NCI-H1048 (cell line): ENCODE data around the gene DES.

Experiments
- DNase-seq: peaks from one replicate; lab custom pipeline; 2025; lab: John Stamatoyannopoulos, UW

DES gene

DNA sequence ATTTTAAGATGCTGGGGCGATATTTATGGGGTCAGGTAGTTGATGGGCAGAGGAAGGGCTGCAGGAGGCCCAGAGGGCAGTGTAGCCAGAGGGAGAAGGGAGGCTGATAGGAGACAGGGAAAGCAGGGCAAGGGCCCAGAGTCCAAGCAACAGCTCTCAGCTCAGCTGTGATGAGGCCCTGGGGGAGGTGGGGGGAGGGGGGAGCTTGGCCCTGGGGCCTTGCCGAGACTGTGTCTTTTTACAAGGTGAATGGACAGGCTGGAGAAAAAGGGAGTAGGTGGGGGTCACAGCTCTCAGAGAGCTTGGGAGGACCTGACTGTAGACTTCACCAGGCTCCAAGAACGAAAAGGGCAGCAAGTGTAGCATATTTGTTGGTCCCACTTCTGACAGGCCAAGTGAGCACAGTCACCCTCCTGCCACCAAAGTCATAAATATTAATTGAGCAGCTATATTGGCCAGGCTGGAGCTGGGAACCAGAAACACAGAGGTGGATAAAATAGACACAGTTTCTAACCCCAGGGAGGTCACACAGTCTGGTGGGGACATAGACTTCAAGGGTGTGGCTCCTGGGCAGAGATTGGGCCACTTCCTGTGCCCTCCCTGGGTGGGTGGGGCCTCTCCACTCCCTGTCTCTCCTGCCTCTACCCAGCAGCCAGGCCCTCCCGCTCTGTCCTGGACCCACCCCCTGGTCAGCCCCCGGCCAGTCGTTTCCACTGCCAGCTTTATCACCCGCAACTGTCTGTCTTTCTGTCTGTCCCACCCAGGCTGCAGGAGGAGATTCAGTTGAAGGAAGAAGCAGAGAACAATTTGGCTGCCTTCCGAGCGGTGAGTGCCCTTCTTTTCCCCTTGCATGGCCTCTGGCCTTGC, 1.4 kb downstream of the DES start:
- no peak for DNase-seq

DNA sequence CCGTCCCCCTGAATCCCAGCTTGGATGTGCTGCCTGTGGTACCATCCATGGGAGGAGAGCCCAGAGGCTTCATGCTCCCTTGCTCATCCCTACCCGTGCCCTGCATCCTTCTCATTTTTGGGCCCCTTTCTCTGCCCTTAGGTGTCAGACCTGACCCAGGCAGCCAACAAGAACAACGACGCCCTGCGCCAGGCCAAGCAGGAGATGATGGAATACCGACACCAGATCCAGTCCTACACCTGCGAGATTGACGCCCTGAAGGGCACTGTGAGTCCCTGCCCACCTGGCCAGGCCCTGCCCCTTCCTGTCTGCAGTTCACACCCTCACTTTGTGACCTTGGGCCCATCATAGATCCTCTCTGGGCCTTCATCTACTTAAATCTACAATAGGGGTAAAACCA, 2.5 kb downstream of the DES start:
- DNase-seq, result no peak

DNA sequence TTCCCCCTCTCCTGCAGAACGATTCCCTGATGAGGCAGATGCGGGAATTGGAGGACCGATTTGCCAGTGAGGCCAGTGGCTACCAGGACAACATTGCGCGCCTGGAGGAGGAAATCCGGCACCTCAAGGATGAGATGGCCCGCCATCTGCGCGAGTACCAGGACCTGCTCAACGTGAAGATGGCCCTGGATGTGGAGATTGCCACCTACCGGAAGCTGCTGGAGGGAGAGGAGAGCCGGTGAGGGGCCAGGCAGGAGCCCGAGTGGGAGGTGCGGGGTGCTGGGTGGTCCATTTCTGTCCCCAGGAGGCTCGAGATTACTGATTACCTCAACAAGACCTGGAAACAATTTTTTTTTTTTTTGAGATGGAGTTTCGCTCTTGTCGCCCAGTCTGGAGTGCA, 3.1 kb downstream of the DES start:
- DNase-seq, result no peak

DNA sequence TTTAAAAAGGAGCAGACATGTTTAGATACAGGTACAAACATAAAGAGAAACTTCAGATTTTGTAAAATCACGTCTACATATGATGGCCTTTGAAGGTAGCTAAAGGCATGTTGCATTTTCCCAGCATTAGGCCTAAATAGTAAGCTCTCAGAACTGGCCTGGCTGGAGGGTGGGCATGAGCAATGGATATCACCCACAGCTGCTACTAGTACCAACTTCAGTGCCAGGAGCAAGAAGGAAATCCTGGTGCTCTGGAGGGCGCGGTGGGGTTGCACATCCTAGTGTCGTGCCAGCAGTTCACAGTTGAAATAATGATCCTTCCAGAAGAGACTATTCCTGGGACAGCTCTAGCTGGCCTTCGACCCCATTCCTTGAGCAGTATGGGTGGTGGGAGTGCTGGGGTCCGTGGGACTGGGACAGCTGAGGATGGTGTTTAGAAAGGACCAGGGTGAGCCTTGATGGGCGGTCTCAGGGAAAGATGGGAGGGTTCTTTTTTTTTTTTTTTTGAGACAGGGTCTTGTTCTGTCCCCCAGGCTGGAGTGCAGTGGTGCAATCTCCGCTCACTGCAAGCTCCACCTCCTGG, 4.9 kb downstream of the DES start:
- no peak for DNase-seq

DNA sequence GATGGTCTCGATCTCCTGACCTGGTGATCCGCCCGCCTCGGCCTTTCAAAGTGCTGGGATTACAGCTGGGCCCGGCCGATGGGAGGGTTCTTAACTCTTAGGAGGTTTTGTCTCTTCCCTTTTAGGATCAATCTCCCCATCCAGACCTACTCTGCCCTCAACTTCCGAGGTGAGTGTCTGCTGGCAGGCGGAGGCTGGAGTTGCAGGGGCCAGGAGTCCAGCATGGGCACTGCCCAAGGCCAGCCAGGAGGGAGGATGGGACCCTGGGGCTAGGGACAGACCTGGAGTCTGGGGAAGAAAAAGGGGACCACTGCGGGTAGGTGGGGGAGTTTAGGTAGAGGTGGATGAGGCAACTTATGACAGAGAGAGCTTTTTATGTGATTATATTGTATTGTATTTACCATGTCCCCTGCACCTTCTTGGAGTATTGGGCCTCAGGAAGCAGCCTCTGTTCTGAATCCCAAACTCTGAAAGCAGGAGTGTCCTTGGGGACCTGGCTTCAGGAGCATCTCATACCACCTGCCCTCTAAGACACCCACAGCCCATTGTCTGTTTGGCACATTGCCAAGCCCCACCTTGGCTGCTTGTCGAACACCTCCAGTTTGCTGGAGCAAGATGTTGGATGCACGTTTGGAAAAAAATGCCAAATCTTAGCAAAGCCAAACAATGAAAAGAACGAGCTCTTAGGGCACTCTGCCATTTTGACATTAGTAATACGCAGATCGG, 5.6 kb downstream of the DES start:
- no peak for DNase-seq

DNA sequence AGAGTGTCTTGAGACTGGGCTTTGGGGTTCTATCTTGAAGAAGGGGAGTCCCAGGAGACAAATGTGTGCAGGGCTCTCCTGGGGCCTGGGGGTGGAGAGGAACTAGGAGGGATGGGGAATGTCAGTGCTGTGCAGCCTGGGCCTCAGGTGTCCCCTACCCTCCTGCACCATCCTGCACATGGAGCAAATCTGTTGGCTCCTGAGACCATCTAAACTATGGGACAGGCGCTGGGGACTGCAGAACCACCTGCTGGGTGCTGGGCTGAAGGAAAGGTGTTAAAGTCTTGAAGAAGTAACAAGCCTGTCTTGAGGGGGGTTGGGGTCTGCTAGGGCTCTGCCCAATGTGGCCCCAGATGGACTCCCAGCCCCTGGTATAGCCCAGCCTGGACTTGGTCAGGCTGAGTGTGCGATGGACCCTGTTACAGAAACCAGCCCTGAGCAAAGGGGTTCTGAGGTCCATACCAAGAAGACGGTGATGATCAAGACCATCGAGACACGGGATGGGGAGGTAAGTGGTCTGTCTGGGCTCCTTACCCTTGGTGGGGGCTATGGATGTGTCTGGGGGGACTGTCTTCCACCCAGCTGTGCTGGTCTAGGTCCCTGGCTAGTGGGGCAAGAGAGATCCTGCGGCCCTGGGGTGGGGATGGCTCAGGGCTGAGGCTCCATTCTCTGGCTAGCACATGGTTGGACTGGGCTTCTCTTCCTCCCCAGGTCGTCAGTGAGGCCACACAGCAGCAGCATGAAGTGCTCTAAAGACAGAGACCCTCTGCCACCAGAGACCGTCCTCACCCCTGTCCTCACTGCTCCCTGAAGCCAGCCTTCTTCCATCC, 7.3 kb downstream of the DES start:
- DNase-seq, result no peak

DNA sequence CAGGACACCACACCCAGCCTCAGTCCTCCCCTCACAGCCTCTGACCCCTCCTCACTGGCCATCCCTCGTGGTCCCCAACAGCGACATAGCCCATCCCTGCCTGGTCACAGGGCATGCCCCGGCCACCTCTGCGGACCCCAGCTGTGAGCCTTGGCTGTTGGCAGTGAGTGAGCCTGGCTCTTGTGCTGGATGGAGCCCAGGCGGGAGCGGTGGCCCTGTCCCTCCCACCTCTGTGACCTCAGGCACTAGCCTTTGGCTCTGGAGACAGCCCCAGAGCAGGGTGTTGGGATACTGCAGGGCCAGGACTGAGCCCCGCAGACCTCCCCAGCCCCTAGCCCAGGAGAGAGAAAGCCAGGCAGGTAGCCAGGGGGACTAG, 7.9 kb downstream of the DES start:
- no peak for DNase-seq

DNA sequence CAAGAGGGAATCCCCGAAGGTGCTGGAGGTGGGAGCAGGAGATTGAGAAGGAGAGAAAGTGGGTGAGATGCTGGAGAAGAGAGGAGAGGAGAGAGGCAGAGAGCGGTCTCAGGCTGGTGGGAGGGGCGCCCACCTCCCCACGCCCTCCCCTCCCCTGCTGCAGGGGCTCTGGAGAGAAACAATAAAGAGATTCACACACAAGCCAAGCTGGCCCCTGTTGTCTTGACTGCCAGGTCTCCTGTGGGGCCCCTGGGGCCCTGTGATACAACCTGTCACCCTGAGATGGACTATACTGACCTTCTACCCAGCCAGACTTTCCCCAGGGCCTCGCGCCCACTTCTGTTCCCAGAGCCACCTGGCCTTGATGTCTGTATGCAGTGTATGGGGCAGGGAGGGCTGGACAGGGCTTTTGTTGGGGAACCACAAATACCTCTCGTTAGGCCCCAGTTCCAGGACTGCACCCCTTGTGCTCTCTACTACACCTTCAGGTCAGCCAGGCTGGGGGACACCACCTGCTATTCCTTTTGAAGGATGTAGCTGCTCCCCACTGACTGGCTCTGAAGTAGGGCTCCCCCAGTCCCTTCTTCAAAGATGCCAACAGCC, 8.5 kb downstream of the DES start:
- no peak for DNase-seq

DNA sequence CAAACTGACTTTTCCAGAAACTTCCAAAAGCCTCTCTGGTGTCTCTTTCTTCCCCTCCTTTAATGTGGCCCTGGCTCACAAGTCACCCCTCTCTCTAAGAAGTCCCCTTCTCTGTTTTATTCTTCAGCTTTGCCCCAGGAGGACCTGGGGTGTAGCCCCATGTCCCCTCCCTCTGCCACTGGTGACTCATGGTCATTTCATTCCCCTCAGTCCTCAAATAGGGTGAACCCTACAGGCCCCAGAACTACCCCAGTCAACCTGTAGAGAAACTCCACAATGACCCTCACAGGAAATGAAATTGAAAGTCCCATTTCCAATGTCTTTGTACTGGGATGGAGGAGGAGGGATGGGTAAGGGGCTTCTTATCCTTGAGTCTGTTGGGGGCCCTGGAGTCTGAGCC, 10.3 kb downstream of the DES start:
- no peak for DNase-seq

DNA sequence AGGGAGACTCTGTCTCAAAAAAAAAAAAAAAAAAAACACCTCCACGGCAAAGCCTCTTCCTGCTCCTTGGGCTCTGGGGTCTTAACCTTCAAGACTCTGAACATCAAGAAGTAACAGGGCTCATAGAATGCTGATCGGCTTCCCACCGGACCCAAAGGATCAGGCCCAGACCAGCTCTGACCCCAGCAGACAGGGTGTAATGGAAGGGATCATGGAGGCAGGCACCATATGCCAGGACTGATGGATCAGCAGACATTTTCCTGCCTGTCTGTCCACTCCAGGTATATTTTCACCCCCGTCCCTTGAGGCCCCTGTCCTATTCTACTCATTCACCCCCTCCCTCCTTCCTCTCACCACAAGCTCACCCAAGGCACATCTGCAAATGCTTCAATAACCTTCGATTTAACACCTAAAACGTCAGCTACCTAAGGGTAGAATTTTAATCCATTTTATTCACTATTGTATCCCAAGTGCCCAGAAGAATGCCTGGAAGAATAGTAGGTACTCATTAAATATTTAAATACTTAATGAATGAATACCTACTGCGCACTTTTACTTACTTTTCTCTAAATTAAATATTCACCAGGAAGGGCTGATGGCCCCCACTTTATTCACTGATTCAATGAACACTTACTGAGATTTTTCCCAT, 11.9 kb downstream of the DES start:
- DNase-seq, result no peak

DNA sequence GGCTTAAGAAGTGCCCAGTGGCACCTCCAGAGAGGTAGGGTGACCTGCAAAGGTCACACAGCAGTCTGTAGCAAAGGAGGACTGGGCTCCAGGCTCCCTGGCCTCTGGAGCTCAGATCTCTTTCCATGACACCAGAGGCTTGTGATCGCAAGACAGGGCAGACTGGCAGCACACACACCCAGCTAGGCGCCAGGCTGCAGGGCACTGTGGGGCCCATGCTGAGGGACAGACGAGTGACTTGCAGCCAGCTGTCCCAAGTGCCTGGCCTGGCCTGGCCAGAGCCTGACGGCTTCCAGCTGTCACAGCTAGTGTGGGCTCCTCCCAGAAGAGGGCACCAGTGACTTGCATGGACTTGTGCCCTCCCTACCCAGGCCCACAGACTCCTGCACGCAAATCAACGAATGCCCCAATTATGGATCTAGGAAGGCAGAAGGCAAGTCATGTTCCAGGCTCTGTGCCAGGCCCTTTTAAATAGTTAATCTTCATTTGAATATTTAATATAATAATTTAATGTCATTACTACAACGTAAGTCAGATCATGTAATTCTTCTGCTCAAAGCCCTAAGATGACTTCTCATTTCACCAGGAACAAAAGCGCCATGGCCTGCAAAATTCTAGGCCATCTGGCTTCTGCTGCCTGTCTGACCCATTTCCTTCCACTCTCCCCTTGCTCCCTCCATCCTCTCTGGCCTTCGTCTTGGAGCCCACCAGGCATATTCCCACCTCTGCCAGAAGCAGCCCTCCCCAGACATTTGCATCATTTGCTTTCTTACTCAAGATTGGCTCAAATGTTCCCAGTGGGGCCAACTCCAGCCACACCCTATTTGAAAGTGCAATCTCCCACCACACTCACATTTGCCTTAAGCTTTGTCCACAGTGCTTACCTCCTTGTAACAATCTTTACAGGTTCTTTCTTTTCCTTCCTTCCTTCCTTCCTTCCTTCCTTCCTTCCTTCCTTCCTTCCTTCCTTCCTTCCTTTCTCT, 12.7 kb downstream of the DES start:
- no peak for DNase-seq

DNA sequence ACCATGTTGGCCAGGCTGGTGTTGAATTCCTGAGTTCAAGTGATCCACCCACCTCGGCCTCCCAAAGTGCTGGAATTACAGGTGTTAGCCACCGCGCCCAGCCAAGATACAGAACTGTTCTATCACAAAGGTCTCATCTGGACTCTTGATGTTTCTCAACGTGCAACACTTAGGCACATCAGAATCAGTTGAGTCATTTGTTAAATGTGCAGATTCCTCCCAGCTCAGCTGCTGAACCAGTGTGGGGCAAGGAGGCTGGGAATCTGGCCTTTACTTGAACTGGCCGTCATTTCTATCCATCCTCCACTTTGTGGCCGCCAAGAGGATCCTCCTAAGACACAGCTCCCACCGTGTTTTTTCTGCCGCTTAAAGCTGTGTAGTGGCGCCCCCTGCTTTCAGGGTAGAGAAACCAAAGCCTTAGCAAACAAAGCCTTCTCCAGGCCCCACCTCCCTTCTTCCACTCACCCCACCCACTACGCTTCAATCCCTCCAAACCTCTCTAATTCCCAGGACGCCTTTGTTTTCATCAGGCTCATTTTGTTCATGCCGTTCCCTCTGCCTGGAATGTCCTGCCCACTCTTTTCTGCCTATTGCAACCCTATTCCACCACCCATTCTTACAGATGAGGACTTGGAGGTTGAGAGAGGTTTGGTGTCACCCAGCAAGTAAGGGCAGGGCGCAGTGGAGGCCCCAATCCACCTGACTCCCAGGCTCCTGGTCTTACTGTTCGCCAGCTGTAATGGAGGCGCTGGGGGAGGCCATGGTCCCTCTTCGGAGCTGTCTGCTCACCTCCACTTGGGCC, 15.7 kb downstream of the DES start:
- no peak for DNase-seq

DNA sequence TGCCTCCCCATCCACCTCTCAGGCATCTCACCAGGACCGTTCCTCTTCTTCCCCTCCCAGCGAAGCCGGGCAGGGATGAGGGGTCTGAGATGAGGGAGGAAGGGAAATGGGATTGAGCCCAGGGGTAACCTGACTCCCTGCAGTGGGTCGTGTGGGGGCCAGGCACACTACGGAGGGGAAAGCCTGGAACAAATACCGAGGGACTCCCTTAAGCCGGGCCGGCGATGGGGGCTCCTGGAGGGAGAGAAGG, 16.2 kb downstream of the DES start:
- no peak for DNase-seq

DNA sequence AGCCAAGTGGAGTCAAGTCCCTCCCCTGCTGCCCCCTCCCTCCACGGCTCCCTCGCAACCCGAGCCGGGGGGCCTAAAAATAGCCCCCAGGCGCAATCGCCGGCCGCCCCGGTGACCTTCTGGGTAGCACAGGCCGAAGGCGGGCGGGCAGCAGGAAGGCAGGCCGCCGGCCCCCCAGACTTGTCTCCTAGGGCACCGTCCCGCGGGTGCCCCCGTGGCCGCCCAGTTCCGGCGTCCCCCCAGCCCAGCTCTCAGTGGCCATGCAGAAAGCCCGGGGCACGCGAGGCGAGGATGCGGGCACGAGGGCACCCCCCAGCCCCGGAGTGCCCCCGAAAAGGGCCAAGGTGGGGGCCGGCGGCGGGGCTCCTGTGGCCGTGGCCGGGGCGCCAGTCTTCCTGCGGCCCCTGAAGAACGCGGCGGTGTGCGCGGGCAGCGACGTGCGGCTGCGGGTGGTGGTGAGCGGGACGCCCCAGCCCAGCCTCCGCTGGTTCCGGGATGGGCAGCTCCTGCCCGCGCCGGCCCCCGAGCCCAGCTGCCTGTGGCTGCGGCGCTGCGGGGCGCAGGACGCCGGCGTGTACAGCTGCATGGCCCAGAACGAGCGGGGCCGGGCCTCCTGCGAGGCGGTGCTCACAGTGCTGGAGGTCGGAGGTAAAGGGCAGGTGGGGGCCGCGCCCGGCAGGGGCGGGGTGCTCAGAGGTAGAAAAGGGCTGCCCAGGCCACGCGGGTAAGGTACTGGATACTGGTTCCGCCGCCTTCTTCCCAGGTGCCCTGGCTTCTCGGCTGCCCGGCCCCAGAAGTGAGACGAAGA, 16.7 kb downstream of the DES start, which contains the start of gene SPEG:
SPEG (plus strand) TSS at position 126 of the 808 bp plus-strand sequence; CDS start at position 261, 135 bp downstream.
- no peak for DNase-seq

DNA sequence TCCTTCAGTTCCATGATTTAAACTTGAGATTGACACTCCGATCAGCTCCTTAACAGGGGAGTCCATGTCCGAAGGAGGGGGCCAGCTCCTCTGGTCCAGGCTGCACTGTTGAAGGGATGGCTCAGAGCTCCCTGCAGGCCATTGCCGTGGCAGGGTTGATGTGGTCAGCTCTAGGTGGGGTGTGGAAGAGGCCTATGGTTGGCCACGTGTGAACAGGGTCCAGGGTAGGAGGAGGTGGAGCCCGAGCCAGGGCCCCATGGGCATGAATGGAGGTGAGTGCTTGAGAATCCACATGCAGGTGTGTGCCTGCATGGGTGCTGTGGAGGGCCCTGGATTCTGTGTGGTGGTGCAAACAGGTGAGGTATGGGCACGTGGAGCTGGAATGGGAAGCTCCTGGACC, 17.5 kb downstream of the DES start:
- DNase-seq, result no peak

DNA sequence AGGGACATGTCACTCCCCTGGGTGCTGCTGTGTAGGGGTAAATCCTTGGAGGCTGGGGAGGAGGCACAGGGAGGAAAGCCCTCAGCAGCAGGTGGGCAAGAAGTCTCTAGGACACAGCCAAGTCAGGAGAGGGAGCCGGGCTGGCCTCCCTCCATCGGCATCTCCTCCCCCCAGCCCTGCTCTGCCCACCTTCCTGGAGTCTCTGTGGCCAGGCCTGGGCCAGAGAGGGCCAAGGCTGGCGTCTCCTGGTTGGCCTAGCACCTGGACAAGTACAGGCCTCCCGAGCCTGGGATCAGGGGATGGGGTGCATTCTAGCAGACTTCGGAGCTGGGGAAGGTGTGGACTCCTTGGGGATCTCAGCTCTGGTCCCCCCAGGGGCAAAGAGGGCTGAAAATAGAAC, 18.3 kb downstream of the DES start:
- DNase-seq, result no peak

DNA sequence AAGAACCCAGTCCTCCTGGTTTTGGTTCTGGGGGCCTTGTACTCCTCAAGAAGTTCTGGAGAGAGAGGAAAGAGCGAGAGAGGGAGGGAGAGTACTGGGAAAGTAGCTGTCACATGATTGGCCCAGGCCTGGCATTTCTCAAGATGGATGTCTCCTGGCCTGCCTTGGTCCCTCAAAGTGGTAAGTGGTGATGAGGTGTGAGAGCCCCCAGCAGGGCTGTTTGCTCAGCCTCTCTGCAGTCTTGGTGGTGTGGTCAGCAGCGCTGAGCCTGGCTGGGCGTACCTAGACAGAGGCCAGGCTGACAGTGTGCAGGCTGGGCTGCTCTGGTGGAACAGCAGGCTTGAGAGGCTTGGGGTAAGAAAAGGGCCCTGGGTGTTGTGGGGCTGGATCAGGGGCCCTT, 19.0 kb downstream of the DES start:
- no peak for DNase-seq

DNA sequence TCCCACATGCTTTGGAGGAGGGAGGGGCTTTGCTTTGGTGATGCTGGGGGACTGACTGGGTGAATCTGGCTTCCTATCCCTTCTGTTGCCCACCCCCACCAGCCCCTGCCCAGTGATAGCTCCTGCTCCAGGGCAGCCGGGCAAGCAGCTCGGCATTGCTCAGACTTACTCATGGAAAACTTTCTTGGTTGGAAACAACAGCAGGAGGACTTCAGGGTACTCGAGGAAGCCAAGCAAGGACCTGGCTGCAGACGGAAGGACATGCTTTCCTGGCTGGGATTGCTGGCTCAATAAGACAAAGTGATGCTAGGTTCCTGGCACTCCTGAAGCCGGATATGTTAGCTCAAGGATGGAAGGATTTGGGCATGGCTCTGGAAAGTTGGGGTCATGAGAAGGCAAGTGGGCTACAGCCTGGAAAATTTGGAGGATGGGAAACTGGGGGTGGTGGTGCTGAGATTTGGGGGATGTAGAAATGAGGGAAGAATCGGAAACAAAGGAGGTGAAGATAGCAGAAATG, 19.6 kb downstream of the DES start:
- no peak for DNase-seq
